Natural killer cell (primary cell): ENCODE data around the gene STX8. TPM values are rescaled to one million over a fixed set of nuclear protein-coding genes. Genes with fewer than 3 reads are reported as not detected.
A peak's percentile ranks its signal among the peaks of the same experiment; 100 is the strongest.

Source experiments
- ATAC-seq, 3 donors: fragments of 150-1000 bp in 2 of 3; fragments of 200-7000 bp in 1 of 3; cut with Tn5 transposase; 1 replicate in 1 of 3; 2 replicates in 2 of 3; pipeline ENCODE4 v1.10.0; 2021; ENCODE audit warnings: mild to moderate bottlenecking in 2 of 3, moderate library complexity in 2 of 3
- DNase-seq, 2 donors: peaks; one replicate each; pipeline versions ENCODE4 v3.0.0 to v3.0.0-alpha.2; 2013 to 2021; ENCODE audit warnings: mixed read lengths in 1 of 2
- H3K27ac ChIP-seq: one replicate; pipeline ENCODE4 v1.5.1; 2013; ENCODE audit warnings: mild to moderate bottlenecking, low read length
- H3K27me3 ChIP-seq: one replicate; pipeline ENCODE4 v1.6.1; 2013; ENCODE audit warnings: low read length; ENCODE audit not compliant: control insufficient read depth, insufficient read depth
- H3K36me3 ChIP-seq: one replicate; pipeline ENCODE4 v1.6.1; 2013; ENCODE audit warnings: low read length; ENCODE audit not compliant: control insufficient read depth, insufficient read depth
- H3K4me1 ChIP-seq: one replicate; pipeline ENCODE4 v1.6.1; 2013; ENCODE audit warnings: low read length; ENCODE audit not compliant: control insufficient read depth, insufficient read depth
- H3K4me3 ChIP-seq: one replicate; pipeline ENCODE4 v1.5.1; 2013; ENCODE audit warnings: low read length
- H3K9me3 ChIP-seq: one replicate; pipeline ENCODE4 v1.6.1; 2013; ENCODE audit warnings: low read length; ENCODE audit not compliant: control insufficient read depth, insufficient read depth
- H3K27ac Mint-ChIP-seq, 2 donors: one replicate each; pipeline ENCODE4 v1.8.0; 2022; ENCODE audit warnings: mild to moderate bottlenecking in 2 of 2, mixed read lengths in 2 of 2, moderate library complexity in 1 of 2
- H3K27me3 Mint-ChIP-seq, 2 donors: one replicate each; pipeline ENCODE4 v1.8.0; 2022; ENCODE audit warnings: low read depth in 2 of 2, mixed read lengths in 2 of 2
- H3K36me3 Mint-ChIP-seq: one replicate; pipeline ENCODE4 v1.8.0; 2022; ENCODE audit warnings: mixed read lengths
- H3K4me1 Mint-ChIP-seq, 2 donors: one replicate each; pipeline ENCODE4 v1.8.0; 2022; ENCODE audit warnings: mixed read lengths in 2 of 2
- H3K4me3 Mint-ChIP-seq: one replicate; pipeline ENCODE4 v1.8.0; 2022; ENCODE audit warnings: mild to moderate bottlenecking, moderate library complexity, mixed read lengths
- H3K9me3 Mint-ChIP-seq, 2 donors: one replicate each; pipeline ENCODE4 v1.8.0; 2022; ENCODE audit warnings: mixed read lengths in 2 of 2
- WGBS: methylation state at CpG from one replicate; pipeline ENCODE4 v1.1.7; 2013; ENCODE audit warnings: missing lambda C conversion rate; ENCODE audit not compliant: insufficient coverage; 5-methylcytosine and 5-hydroxymethylcytosine counted together
- intact Hi-C: fragments of 100-400 bp; cut with micrococcal nuclease; formaldehyde crosslinking; loops from one replicate; pipeline ENCODE4 v1.14.2; 2022
- total RNA-seq, 4 donors: library from RNA; stranded (reverse); fragments of 120-200 nt in 1 of 4; gene quantifications; one replicate each; pipeline versions ENCODE4 v1.2.3 to v1.2.4, GENCODE V29; 2013 to 2022
- TF ChIP-seq, protein P1 (sequence below): fragments of 200-600 bp; IDR thresholded peaks from one replicate; pipeline ENCODE4 v1.8.0; 2022; ENCODE audit warnings: antibody characterized with exemption

Gene STX8
- total RNA-seq, 3 donors from 2014 or later (not counting 1 experiment from before 2014, with no cell fraction given): 96.3 to 141 (median 120) TPM

DNA sequence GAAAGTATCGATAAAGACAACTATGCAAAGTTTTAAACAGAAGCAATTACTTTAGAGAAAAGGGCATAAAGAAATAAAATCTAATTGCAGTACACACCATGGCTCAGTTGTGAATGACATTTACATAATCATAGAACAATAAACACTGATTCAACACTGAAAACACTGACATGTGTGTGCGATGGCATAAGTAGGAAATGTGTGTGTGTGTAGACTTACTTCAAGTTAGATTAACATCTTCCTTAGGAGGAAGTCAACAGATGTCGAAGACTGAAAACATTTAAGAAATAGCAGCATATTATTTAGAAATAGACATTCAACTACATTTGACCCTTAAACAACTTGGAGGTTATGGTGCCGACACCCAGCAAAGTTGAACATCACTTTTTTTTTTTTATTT is 172.4 kb downstream of the STX8 start:
- no peaks in the 10 kb centered on the region for H3K27me3 ChIP-seq
- no peaks in the 10 kb centered on the region for H3K9me3 Mint-ChIP-seq
- H3K27ac Mint-ChIP-seq: peak overlapping the region in 1 of 2 donors; percentile 20
- no peaks in the 10 kb centered on the region for H3K9me3 ChIP-seq
- H3K36me3 Mint-ChIP-seq: no peaks in the 10 kb centered on the region
- intact Hi-C loops: loop anchor here (2.0 kb wide), 1 partner anchor 160 kb away; no protein-coding TSS in a partner anchor
- no peak for DNase-seq
- ATAC-seq: no peak
- no peak overlapping the region for H3K27ac ChIP-seq
- TF ChIP-seq, protein P1, sequence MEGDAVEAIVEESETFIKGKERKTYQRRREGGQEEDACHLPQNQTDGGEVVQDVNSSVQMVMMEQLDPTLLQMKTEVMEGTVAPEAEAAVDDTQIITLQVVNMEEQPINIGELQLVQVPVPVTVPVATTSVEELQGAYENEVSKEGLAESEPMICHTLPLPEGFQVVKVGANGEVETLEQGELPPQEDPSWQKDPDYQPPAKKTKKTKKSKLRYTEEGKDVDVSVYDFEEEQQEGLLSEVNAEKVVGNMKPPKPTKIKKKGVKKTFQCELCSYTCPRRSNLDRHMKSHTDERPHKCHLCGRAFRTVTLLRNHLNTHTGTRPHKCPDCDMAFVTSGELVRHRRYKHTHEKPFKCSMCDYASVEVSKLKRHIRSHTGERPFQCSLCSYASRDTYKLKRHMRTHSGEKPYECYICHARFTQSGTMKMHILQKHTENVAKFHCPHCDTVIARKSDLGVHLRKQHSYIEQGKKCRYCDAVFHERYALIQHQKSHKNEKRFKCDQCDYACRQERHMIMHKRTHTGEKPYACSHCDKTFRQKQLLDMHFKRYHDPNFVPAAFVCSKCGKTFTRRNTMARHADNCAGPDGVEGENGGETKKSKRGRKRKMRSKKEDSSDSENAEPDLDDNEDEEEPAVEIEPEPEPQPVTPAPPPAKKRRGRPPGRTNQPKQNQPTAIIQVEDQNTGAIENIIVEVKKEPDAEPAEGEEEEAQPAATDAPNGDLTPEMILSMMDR: no peak
- H3K4me3 Mint-ChIP-seq: no peak overlapping the region
- H3K4me1 ChIP-seq: no peaks in the 10 kb centered on the region
- no peak overlapping the region for H3K4me3 ChIP-seq
- 94% methylated on average over 1 of the region's 4 CpGs for WGBS
- no peaks in the 10 kb centered on the region for H3K36me3 ChIP-seq
- no peaks in the 10 kb centered on the region for H3K27me3 Mint-ChIP-seq
- peaks cover 12 to 15% of the 10 kb centered on the region in 2 donors for H3K4me1 Mint-ChIP-seq

DNA sequence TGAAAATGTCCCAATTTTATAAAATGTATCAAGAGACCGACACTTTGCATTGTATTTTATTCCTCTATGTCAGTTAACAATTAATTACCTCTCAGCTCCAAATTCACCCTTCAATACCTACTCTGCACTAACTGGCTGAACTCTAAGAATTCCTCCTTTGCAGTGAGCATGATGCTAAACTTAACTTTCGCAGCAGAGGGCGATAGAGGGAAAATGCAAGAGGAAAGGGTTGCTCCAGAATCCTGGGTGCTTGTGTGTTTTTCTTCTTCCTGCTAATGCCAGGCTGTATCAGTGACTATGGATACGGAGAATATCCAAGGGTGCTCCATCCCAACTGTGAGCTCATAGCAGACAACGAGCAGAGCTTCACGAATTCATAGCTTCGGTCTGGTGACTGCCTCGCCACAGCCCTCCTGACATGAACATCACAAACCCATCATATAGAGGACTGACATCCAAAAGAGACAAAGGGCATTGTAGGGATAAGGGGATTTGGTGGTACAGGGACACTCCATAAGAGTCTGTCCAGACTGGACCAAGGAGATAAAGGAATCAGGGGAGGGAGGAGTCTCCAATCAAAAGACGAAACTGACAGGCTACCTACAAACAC is 172.9 kb downstream of the STX8 start:
- H3K9me3 Mint-ChIP-seq: no peaks in the 10 kb centered on the region
- Histone ChIP-seq H3K9me3 (no peaks in the 10 kb centered on the region), H3K27ac (no peak overlapping the region), H3K4me1 (no peaks in the 10 kb centered on the region), H3K36me3 (no peaks in the 10 kb centered on the region), H3K4me3 (no peak overlapping the region), H3K27me3 (no peaks in the 10 kb centered on the region)
- intact Hi-C loops: loop anchor here (2.0 kb wide), 1 partner anchor 160 kb away; no protein-coding TSS in a partner anchor
- H3K36me3 Mint-ChIP-seq: no peaks in the 10 kb centered on the region
- H3K27me3 Mint-ChIP-seq: no peaks in the 10 kb centered on the region
- TF ChIP-seq, protein P1: peak; percentile 61
- DNase-seq (peak in 1 of 2 donors; percentile 48), ATAC-seq (peak in 2 of 3 donors; percentile 47 to 60)
- H3K4me1 Mint-ChIP-seq: peaks cover 12 to 15% of the 10 kb centered on the region in 2 donors
- no peak overlapping the region for H3K4me3 Mint-ChIP-seq
- peak overlapping the region in 1 of 2 donors; percentile 20 for H3K27ac Mint-ChIP-seq
- WGBS: 98% methylated on average over 8 of the region's 9 CpGs

DNA sequence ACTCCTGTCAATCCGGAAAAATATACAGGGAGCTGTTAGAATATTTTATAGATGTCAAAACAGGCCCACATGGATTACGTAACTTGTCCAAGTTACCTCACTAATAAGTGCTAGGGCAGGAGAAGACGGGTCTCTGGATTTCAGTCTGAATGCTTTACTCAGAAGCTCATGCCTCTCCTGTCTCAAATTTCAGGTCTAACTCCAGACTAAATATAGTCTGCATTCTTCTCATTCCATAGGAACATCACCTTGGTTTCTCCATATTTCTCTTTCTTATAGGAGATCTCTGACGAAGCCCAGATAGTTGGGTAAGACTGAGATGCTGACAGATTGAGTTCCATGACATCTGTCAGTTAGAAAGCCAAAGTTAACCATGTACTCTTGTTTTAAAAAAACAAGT is 174.2 kb downstream of the STX8 start:
- H3K36me3 Mint-ChIP-seq: no peaks in the 10 kb centered on the region
- peaks cover 12 to 15% of the 10 kb centered on the region in 2 donors for H3K4me1 Mint-ChIP-seq
- intact Hi-C loops: no loop called here
- TF ChIP-seq, protein P1: no peak
- H3K9me3 ChIP-seq: no peaks in the 10 kb centered on the region
- no peaks in the 10 kb centered on the region for H3K4me1 ChIP-seq
- H3K9me3 Mint-ChIP-seq: no peaks in the 10 kb centered on the region
- DNase-seq: no peak
- no peak overlapping the region for H3K4me3 Mint-ChIP-seq
- no peaks in the 10 kb centered on the region for H3K36me3 ChIP-seq
- ATAC-seq: no peak
- 98% methylated on average over 4 of the region's 4 CpGs for WGBS
- no peaks in the 10 kb centered on the region for H3K27me3 Mint-ChIP-seq
- H3K27ac ChIP-seq: no peak overlapping the region
- H3K4me3 ChIP-seq: no peak overlapping the region
- H3K27me3 ChIP-seq: no peaks in the 10 kb centered on the region
- no peak overlapping the region for H3K27ac Mint-ChIP-seq

DNA sequence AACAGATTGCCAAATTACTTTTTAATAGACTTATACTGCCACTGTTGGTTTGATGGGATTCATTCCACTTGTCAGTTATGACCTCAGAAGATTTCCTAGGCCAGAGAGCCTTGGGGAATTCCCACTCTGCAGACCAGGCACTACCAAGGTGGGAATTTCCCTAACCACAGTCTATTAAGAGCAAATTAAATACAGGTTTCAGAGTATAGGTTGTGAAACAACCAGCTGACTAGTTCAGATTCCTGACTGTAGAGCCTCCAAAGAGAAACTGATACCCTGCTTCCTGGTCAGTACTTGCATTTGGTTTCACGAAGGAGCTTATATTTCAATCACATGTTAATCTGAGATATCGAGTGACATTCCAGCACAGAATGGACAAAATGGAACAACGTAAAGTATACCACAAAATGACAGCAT is 186.5 kb downstream of the STX8 start:
- DNase-seq: peak in 1 of 2 donors; percentile 49
- 95% methylated on average over 3 of the region's 3 CpGs for WGBS
- H3K9me3 Mint-ChIP-seq: peaks cover 9 to 11% of the 10 kb centered on the region in 2 donors

More for the DNA sequence above, 186.5 kb downstream of the STX8 start:
- H3K27ac ChIP-seq: no peak overlapping the region
- intact Hi-C loops: no loop called here
- no peaks in the 10 kb centered on the region for H3K36me3 ChIP-seq
- H3K4me1 Mint-ChIP-seq: peaks cover 14 to 25% of the 10 kb centered on the region in 2 donors
- no peaks in the 10 kb centered on the region for H3K4me1 ChIP-seq
- TF ChIP-seq, protein P1: no peak
- H3K9me3 ChIP-seq: peaks cover 4% of the 10 kb centered on the region
- no peaks in the 10 kb centered on the region for H3K27me3 ChIP-seq
- H3K4me3 ChIP-seq: no peak overlapping the region
- no peaks in the 10 kb centered on the region for H3K27me3 Mint-ChIP-seq
- peak; percentile 10 to 75 (median 36) for ATAC-seq
- H3K36me3 Mint-ChIP-seq: peaks cover 26% of the 10 kb centered on the region
- H3K4me3 Mint-ChIP-seq: no peak overlapping the region
- peak overlapping the region in 1 of 2 donors; percentile 36 for H3K27ac Mint-ChIP-seq
